HepG2 (cell line): ENCODE results near the gene ARID3C. TPM values are rescaled to one million over a fixed set of nuclear protein-coding genes. Genes with fewer than 3 reads are reported as not detected.
A peak's percentile ranks its signal among the peaks of the same experiment; 100 is the strongest.

Experiments used
- ARID2 ChIP-seq: sonication (generic); formaldehyde crosslinking; IDR thresholded peaks from 2 replicates; pipeline ENCODE4 v1.8.1; 2022; ENCODE audit warnings: mild to moderate bottlenecking, missing genetic modification reagents, borderline replicate concordance
- E2F2 ChIP-seq: sonication (generic); formaldehyde crosslinking; IDR thresholded peaks from 2 replicates; pipeline ENCODE4 v1.4.0; 2020; ENCODE audit warnings: missing genetic modification reagents, borderline replicate concordance
- GABPA ChIP-seq, 2 experiments: IDR thresholded peaks; 2 replicates each; pipeline ENCODE4 v1.6.1; 2011 to 2016; ENCODE audit warnings: low read depth in 2 of 2, low read length in 1 of 2, missing biosample characterization in 1 of 2, missing genetic modification characterization in 1 of 2
- GMEB1 ChIP-seq: sonication (generic); formaldehyde crosslinking; IDR thresholded peaks from 2 replicates; pipeline ENCODE4 v1.5.1; 2020; ENCODE audit warnings: missing genetic modification reagents, mild to moderate bottlenecking, borderline replicate concordance
- NCOA2 ChIP-seq: sonication (generic); formaldehyde crosslinking; IDR thresholded peaks from 2 replicates; pipeline ENCODE4 v1.8.0; 2022; ENCODE audit warnings: inconsistent platforms
- NFKBIZ ChIP-seq: IDR thresholded peaks from 2 replicates; pipeline ENCODE4 v1.6.1; 2018; ENCODE audit warnings: missing genetic modification reagents, missing compliant biosample characterization
- REXO4 ChIP-seq: sonication (generic); formaldehyde crosslinking; IDR thresholded peaks from 2 replicates; pipeline ENCODE4 v1.8.0; 2022; ENCODE audit warnings: missing genetic modification reagents, mild to moderate bottlenecking, borderline replicate concordance
- SNAPC2 ChIP-seq: sonication (generic); formaldehyde crosslinking; IDR thresholded peaks from 2 replicates; pipeline ENCODE4 v1.8.1; 2022; ENCODE audit warnings: mild to moderate bottlenecking, missing genetic modification reagents
- SP1 ChIP-seq, 2 experiments: fragments of 450-650 bp in 1 of 2; sonication (generic) in 1 of 2; formaldehyde crosslinking in 1 of 2; IDR thresholded peaks; 2 replicates each; pipeline versions ENCODE4 v1.4.0 to v1.6.1; 2016 to 2020; ENCODE audit warnings: missing genetic modification reagents in 1 of 2
- SP4 ChIP-seq: sonication (generic); formaldehyde crosslinking; IDR thresholded peaks from 2 replicates; pipeline ENCODE4 v1.8.1; 2023; ENCODE audit warnings: mild to moderate bottlenecking, missing genetic modification reagents
- ZFP90 ChIP-seq: sonication (generic); formaldehyde crosslinking; IDR thresholded peaks from 2 replicates; pipeline ENCODE4 v1.8.0; 2022; ENCODE audit warnings: missing genetic modification reagents, mild to moderate bottlenecking, inconsistent platforms, borderline replicate concordance
- ZNF124 ChIP-seq: sonication (generic); formaldehyde crosslinking; IDR thresholded peaks from 2 replicates; pipeline ENCODE4 v1.4.0; 2020; ENCODE audit warnings: missing genetic modification reagents
- ZNF615 ChIP-seq: sonication (generic); formaldehyde crosslinking; IDR thresholded peaks from 2 replicates; pipeline ENCODE4 v1.5.0; 2020; ENCODE audit warnings: mild to moderate bottlenecking, missing genetic modification reagents, borderline replicate concordance
- polyA plus RNA-seq, 8 experiments: library from polyadenylated mRNA; depleted of rRNA in 3 of 8; stranded (reverse) in 7 of 8; unstranded in 1 of 8; fragments of >200 nt; fragmentation: Illumina TruSeq in 4 of 8; extraction: Trizol in 4 of 8; gene quantifications; 2 replicates each; pipeline versions ENCODE4 v1.2.1 to v1.2.3, GENCODE V29; 2011 to 2016; ENCODE audit warnings: low read depth in 4 of 8, missing spikeins in 1 of 8, mixed read lengths in 1 of 8; ENCODE audit not compliant: insufficient read depth in 1 of 8
- total RNA-seq, 5 experiments: library from RNA; depleted of rRNA; stranded (reverse); fragments of >200 nt; fragmentation: Illumina TruSeq; extraction: Trizol; gene quantifications; 2 replicates each; pipeline ENCODE4 v1.2.3, GENCODE V29; 2016; ENCODE audit warnings: low read depth in 1 of 5
- TF ChIP-seq, protein P1 (sequence below): sonication (generic); formaldehyde crosslinking; IDR thresholded peaks from 2 replicates; pipeline ENCODE4 v1.5.0; 2020; ENCODE audit warnings: mild to moderate bottlenecking, missing genetic modification reagents
- TF ChIP-seq, protein P2 (sequence below): sonication (generic); formaldehyde crosslinking; IDR thresholded peaks from 2 replicates; pipeline ENCODE4 v1.5.0; 2020; ENCODE audit warnings: missing genetic modification reagents, mild to moderate bottlenecking, borderline replicate concordance
- TF ChIP-seq, protein P3 (sequence below): sonication (generic); formaldehyde crosslinking; IDR thresholded peaks from 2 replicates; pipeline ENCODE4 v1.5.0; 2020; ENCODE audit warnings: missing genetic modification reagents
- TF ChIP-seq, protein P4 (sequence below): sonication (generic); formaldehyde crosslinking; IDR thresholded peaks from 2 replicates; pipeline ENCODE4 v1.4.0; 2020; ENCODE audit warnings: missing genetic modification reagents
- TF ChIP-seq, protein P5 (sequence below): sonication (generic); formaldehyde crosslinking; IDR thresholded peaks from 2 replicates; pipeline ENCODE4 v1.4.0; 2020; ENCODE audit warnings: low read depth, mild to moderate bottlenecking, missing genetic modification reagents

Gene ARID3C
- total and polyA plus RNA-seq, 2 of the 13 experiments (the other 11 are each of a cell fraction or from before 2014, with no cell fraction given): not detected

DNA sequence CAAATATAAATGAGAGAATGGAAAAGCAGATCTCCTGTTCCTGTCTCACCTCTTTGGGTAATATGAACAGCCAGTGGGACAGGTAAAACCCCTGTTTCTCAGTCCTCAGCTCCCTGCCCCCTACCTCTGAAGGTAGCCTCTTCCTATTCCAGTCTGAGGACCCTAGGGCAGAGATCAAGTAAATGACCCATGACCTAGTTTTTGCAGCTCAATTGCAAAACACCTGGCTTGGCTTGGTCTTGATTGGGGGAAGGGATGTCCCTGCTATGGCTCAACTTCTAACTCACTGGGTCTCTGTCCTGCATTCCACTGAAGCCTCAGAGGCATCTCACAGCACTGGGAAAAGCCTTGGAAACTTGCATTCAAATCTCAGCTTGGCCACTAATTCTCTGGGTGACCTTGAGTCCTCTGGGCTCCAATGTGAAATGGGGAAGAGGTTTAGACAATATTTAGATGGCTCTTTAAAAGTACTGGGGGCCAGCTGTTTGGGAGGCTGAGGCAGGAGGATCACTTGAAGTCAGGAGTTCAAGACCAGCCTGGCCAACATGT lies 16.0 kb upstream of the ARID3C start (continued):
- TF ChIP-seq, protein P1, sequence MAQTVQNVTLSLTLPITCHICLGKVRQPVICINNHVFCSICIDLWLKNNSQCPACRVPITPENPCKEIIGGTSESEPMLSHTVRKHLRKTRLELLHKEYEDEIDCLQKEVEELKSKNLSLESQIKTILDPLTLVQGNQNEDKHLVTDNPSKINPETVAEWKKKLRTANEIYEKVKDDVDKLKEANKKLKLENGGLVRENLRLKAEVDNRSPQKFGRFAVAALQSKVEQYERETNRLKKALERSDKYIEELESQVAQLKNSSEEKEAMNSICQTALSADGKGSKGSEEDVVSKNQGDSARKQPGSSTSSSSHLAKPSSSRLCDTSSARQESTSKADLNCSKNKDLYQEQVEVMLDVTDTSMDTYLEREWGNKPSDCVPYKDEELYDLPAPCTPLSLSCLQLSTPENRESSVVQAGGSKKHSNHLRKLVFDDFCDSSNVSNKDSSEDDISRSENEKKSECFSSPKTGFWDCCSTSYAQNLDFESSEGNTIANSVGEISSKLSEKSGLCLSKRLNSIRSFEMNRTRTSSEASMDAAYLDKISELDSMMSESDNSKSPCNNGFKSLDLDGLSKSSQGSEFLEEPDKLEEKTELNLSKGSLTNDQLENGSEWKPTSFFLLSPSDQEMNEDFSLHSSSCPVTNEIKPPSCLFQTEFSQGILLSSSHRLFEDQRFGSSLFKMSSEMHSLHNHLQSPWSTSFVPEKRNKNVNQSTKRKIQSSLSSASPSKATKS: no peak
- TF ChIP-seq, protein P2, sequence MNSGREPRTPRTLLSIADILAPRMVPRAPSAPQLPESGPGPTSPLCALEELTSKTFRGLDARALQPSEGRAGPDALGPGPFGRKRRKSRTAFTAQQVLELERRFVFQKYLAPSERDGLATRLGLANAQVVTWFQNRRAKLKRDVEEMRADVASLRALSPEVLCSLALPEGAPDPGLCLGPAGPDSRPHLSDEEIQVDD: no peak
- TF ChIP-seq ZFP90 (CRISPR knock-in tag) (no peak), ZNF124 (no peak), E2F2 (CRISPR knock-in tag) (no peak), GABPA (IDR thresholded peaks at IDR 0.05; ENCODE audit: low read depth, low read length) (no peak), GABPA (CRISPR knock-in tag; IDR thresholded peaks at IDR 0.05; ENCODE audit: low read depth) (peak; percentile 39), SP4 (CRISPR knock-in tag) (no peak; the same call in 1 of the 2 replicates), NCOA2 (peak; percentile 75), GMEB1 (0 out of 2 replicates have a peak, but pooled peaks have one; percentile 28), SNAPC2 (no peak), ZNF615 (CRISPR knock-in tag) (no peak), SP1 (IDR thresholded peaks at IDR 0.05) (no peak), SP1 (CRISPR knock-in tag; IDR thresholded peaks at IDR 0.05) (no peak), ARID2 (CRISPR knock-in tag) (no peak), REXO4 (no peak), NFKBIZ (CRISPR knock-in tag) (no peak)
- TF ChIP-seq, protein P3, sequence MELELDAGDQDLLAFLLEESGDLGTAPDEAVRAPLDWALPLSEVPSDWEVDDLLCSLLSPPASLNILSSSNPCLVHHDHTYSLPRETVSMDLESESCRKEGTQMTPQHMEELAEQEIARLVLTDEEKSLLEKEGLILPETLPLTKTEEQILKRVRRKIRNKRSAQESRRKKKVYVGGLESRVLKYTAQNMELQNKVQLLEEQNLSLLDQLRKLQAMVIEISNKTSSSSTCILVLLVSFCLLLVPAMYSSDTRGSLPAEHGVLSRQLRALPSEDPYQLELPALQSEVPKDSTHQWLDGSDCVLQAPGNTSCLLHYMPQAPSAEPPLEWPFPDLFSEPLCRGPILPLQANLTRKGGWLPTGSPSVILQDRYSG (CRISPR knock-in tag): no peak
- TF ChIP-seq, protein P4, sequence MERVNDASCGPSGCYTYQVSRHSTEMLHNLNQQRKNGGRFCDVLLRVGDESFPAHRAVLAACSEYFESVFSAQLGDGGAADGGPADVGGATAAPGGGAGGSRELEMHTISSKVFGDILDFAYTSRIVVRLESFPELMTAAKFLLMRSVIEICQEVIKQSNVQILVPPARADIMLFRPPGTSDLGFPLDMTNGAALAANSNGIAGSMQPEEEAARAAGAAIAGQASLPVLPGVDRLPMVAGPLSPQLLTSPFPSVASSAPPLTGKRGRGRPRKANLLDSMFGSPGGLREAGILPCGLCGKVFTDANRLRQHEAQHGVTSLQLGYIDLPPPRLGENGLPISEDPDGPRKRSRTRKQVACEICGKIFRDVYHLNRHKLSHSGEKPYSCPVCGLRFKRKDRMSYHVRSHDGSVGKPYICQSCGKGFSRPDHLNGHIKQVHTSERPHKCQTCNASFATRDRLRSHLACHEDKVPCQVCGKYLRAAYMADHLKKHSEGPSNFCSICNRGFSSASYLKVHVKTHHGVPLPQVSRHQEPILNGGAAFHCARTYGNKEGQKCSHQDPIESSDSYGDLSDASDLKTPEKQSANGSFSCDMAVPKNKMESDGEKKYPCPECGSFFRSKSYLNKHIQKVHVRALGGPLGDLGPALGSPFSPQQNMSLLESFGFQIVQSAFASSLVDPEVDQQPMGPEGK (CRISPR knock-in tag): peak; percentile 44
- TF ChIP-seq, protein P5, sequence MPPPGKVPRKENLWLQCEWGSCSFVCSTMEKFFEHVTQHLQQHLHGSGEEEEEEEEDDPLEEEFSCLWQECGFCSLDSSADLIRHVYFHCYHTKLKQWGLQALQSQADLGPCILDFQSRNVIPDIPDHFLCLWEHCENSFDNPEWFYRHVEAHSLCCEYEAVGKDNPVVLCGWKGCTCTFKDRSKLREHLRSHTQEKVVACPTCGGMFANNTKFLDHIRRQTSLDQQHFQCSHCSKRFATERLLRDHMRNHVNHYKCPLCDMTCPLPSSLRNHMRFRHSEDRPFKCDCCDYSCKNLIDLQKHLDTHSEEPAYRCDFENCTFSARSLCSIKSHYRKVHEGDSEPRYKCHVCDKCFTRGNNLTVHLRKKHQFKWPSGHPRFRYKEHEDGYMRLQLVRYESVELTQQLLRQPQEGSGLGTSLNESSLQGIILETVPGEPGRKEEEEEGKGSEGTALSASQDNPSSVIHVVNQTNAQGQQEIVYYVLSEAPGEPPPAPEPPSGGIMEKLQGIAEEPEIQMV (CRISPR knock-in tag): no peak
